Smooth muscle cell (in vitro differentiated cells): ENCODE data around the gene SLC35A3. TPM values are rescaled to one million over a fixed set of nuclear protein-coding genes. Genes with fewer than 3 reads are reported as not detected.

ENCODE experiments used
- DNase-seq: peaks from one replicate; lab custom pipeline; 2025; ENCODE audit not compliant: unreplicated experiment; lab: John Stamatoyannopoulos, UW
- H2AFZ ChIP-seq: fragments of 200-600 bp; sonication (generic); 2 replicates; pipeline ENCODE4 v1.6.0; 2016; ENCODE audit warnings: antibody characterized with exemption, low read depth, mild to moderate bottlenecking
- H3F3A ChIP-seq: fragments of 200-600 bp; sonication (generic); 2 replicates; pipeline ENCODE4 v1.6.0; 2017; ENCODE audit warnings: antibody characterized with exemption, low read depth
- H3K27ac ChIP-seq: fragments of 200-600 bp; sonication (generic); 2 replicates; pipeline ENCODE4 v1.5.1; 2016; ENCODE audit warnings: low read depth, mild to moderate bottlenecking
- H3K27me3 ChIP-seq: fragments of 200-600 bp; sonication (generic); 2 replicates; pipeline ENCODE4 v1.6.1; 2016; ENCODE audit warnings: low read depth, mild to moderate bottlenecking
- H3K36me3 ChIP-seq: fragments of 200-600 bp; sonication (generic); 2 replicates; pipeline ENCODE4 v1.5.1; 2016; ENCODE audit warnings: low read depth
- H3K4me1 ChIP-seq: fragments of 200-600 bp; sonication (generic); 2 replicates; pipeline ENCODE4 v1.5.1; 2016; ENCODE audit warnings: low read depth
- H3K4me2 ChIP-seq: fragments of 200-600 bp; sonication (generic); 2 replicates; pipeline ENCODE4 v1.6.0; 2016; ENCODE audit warnings: mild to moderate bottlenecking
- H3K4me3 ChIP-seq: fragments of 200-600 bp; sonication (generic); 2 replicates; pipeline ENCODE4 v1.5.1; 2016; ENCODE audit warnings: mild to moderate bottlenecking
- H3K79me2 ChIP-seq: fragments of 200-600 bp; sonication (generic); 2 replicates; pipeline ENCODE4 v1.6.0; 2016; ENCODE audit warnings: low read depth, mild to moderate bottlenecking
- H3K9ac ChIP-seq: fragments of 200-600 bp; sonication (generic); 2 replicates; pipeline ENCODE4 v1.6.0; 2016; ENCODE audit warnings: low read depth
- H3K9me3 ChIP-seq: fragments of 200-600 bp; sonication (generic); replicated peaks from 2 replicates; pipeline ENCODE4 v1.5.1; 2016; ENCODE audit warnings: low read depth
- H4K20me1 ChIP-seq: fragments of 200-600 bp; sonication (generic); 2 replicates; pipeline ENCODE4 v1.6.0; 2016; ENCODE audit warnings: low read depth
- WGBS: methylation state at CpG from one replicate; pipeline ENCODE4 v1.1.7; 2016; ENCODE audit warnings: low lambda C conversion rate; 5-methylcytosine and 5-hydroxymethylcytosine counted together
- polyA plus RNA-seq: library from polyadenylated mRNA; unstranded; fragments of >200 nt; fragmentation: Nextera tagmentation; extraction: Ambion mirVana; gene quantifications from 2 replicates; pipeline ENCODE4 v1.2.1, GENCODE V29; 2016
- total RNA-seq: library from RNA; depleted of rRNA; stranded (reverse); fragments of >200 nt; gene quantifications from 2 replicates; pipeline ENCODE4 v1.2.3, GENCODE V29; 2014
- TF ChIP-seq, protein P1 (sequence below): fragments of 200-600 bp; sonication (generic); IDR thresholded peaks from 2 replicates; pipeline ENCODE4 v1.5.1; 2017; ENCODE audit warnings: borderline replicate concordance, mild to moderate bottlenecking, antibody characterized with exemption; ENCODE audit not compliant: insufficient read depth, poor library complexity, severe bottlenecking

Gene SLC35A3
- total and polyA plus RNA-seq, 2 experiments from 2014 or later: 8.2 to 33.5 TPM

DNA sequence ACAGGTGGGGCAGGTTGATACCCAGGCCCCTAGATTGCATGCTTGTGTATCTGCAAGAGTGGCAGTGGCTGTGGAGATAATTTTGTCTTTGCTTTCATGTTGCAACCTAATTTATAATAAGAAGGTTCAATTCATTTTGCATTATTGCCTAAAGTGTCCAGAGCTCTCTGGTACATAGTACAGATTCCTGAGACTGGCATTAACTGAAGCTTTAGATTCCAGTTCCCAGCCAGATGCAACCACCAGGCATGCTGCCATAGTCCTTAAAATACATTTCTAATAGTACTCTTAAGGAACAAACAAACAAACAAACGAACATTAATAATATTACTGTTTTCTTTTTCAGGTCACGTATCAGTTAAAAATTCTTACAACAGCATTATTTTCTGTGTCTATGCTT, 36.9 kb downstream of the SLC35A3 start:
- Histone ChIP-seq H3K36me3 (no peaks in the 10 kb centered on the region), H2AFZ (no peak overlapping the region), H3K9ac (no peak overlapping the region), H3K9me3 (no peaks in the 10 kb centered on the region), H3K4me1 (no peaks in the 10 kb centered on the region), H3K27ac (no peak overlapping the region), H3K27me3 (no peaks in the 10 kb centered on the region), H3K4me2 (no peak overlapping the region), H3K4me3 (no peak overlapping the region), H3F3A (no peaks in the 10 kb centered on the region), H3K79me2 (peaks cover 32% of the 10 kb centered on the region), H4K20me1 (peaks cover 18% of the 10 kb centered on the region)
- no peak for DNase-seq
- WGBS: 93% methylated on average over 2 of the region's 2 CpGs
- TF ChIP-seq, protein P1, sequence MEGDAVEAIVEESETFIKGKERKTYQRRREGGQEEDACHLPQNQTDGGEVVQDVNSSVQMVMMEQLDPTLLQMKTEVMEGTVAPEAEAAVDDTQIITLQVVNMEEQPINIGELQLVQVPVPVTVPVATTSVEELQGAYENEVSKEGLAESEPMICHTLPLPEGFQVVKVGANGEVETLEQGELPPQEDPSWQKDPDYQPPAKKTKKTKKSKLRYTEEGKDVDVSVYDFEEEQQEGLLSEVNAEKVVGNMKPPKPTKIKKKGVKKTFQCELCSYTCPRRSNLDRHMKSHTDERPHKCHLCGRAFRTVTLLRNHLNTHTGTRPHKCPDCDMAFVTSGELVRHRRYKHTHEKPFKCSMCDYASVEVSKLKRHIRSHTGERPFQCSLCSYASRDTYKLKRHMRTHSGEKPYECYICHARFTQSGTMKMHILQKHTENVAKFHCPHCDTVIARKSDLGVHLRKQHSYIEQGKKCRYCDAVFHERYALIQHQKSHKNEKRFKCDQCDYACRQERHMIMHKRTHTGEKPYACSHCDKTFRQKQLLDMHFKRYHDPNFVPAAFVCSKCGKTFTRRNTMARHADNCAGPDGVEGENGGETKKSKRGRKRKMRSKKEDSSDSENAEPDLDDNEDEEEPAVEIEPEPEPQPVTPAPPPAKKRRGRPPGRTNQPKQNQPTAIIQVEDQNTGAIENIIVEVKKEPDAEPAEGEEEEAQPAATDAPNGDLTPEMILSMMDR: no peak

DNA sequence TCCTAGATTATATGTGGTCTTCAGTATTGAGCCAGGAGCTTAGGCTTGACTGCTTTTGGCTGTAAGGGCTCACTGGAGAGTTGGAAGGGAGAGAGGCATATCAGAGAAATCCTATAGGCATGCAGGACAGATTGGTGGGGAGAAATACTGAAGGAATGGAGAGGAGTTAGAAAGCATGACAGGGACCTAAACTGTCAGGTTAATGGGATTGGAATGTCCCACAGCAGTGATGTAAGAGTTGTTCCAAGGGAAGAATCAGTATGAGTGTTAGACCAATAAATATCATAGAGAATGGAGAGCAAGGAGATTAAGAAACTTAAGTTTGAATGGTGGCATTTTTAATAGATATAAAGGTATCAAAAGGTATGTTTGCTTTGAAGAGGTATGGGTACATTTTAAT, 39.7 kb downstream of the SLC35A3 start:
- no peak overlapping the region for H2AFZ ChIP-seq
- H3K36me3 ChIP-seq: no peaks in the 10 kb centered on the region
- H3K4me3 ChIP-seq: no peak overlapping the region
- H3K9me3 ChIP-seq: no peaks in the 10 kb centered on the region
- H4K20me1 ChIP-seq: peaks cover 11% of the 10 kb centered on the region
- no peak overlapping the region for H3K4me2 ChIP-seq
- no peak overlapping the region for H3K27ac ChIP-seq
- H3K9ac ChIP-seq: no peak overlapping the region
- peaks cover 11% of the 10 kb centered on the region for H3K79me2 ChIP-seq
- TF ChIP-seq, protein P1: no peak
- no peaks in the 10 kb centered on the region for H3K4me1 ChIP-seq
- no peaks in the 10 kb centered on the region for H3K27me3 ChIP-seq
- DNase-seq: no peak
- no peaks in the 10 kb centered on the region for H3F3A ChIP-seq

DNA sequence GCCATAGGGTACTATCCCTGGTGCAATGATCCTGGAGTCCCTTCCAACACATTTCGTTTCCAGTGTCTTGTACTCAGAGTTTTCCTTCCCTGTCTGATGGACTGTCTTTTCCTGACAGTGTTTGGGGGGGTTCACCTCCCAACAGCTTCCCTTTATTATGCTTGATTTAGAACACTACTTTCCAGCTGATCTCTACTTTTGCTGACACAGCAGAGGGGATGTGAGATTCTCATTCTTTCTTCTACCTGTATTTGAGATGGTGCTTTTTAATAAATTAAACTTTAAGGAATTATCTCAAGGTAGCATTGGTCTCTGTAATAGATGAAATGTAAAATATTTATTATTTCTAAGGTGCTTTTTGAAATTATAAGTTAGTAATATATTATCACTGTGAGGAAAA, 41.0 kb downstream of the SLC35A3 start:
- peaks cover 3% of the 10 kb centered on the region for H3K79me2 ChIP-seq
- TF ChIP-seq, protein P1: no peak
- no peaks in the 10 kb centered on the region for H3K9me3 ChIP-seq
- H3K4me2 ChIP-seq: no peak overlapping the region
- no peaks in the 10 kb centered on the region for H3F3A ChIP-seq
- H3K36me3 ChIP-seq: no peaks in the 10 kb centered on the region
- H3K27me3 ChIP-seq: no peaks in the 10 kb centered on the region
- no peaks in the 10 kb centered on the region for H3K4me1 ChIP-seq
- H3K9ac ChIP-seq: no peak overlapping the region
- no peak overlapping the region for H3K27ac ChIP-seq
- WGBS: 89% methylated on average over 1 of the region's 1 CpG
- peaks cover 9% of the 10 kb centered on the region for H4K20me1 ChIP-seq
- H3K4me3 ChIP-seq: no peak overlapping the region
- no peak overlapping the region for H2AFZ ChIP-seq
- DNase-seq: no peak

DNA sequence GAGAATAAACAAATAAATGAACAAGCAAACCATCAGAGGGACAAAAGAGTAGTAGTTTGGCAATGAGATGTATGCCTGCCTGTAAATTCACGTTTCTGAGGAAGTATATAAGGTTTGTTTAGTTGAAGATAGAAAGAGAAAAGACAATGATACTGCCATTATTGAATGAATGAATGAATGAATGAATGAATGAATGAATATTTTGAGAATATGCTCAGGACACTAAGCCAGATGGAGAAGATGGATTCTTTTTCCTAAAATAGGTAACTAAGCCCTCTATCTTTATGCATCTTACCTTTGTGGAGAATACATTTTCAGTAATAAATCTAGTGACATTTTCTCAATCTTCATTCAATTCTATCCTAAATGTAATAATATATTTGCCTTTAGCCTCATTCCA, 49.4 kb downstream of the SLC35A3 start:
- Histone ChIP-seq H3K79me2 (no peaks in the 10 kb centered on the region), H3K36me3 (no peaks in the 10 kb centered on the region), H3K4me3 (no peak overlapping the region), H3K9me3 (no peaks in the 10 kb centered on the region), H3K4me1 (no peaks in the 10 kb centered on the region), H3K27me3 (no peaks in the 10 kb centered on the region), H3K4me2 (no peak overlapping the region), H4K20me1 (no peaks in the 10 kb centered on the region), H2AFZ (no peak overlapping the region), H3F3A (no peaks in the 10 kb centered on the region), H3K27ac (no peak overlapping the region), H3K9ac (no peak overlapping the region)
- 97% methylated on average over 1 of the region's 1 CpG for WGBS
- no peak for DNase-seq
- TF ChIP-seq, protein P1: no peak
